NCI-H2107 (cell line): ENCODE results near the gene REC8.
"Not testable (repeated sequence)": the region's sequence is repeated elsewhere in the genome, so short reads cannot be mapped to it uniquely, and the experiment has no call there.

ENCODE experiments used
- DNase-seq: peaks from one replicate; lab custom pipeline; 2025; lab: John Stamatoyannopoulos, UW

REC8 gene

DNA sequence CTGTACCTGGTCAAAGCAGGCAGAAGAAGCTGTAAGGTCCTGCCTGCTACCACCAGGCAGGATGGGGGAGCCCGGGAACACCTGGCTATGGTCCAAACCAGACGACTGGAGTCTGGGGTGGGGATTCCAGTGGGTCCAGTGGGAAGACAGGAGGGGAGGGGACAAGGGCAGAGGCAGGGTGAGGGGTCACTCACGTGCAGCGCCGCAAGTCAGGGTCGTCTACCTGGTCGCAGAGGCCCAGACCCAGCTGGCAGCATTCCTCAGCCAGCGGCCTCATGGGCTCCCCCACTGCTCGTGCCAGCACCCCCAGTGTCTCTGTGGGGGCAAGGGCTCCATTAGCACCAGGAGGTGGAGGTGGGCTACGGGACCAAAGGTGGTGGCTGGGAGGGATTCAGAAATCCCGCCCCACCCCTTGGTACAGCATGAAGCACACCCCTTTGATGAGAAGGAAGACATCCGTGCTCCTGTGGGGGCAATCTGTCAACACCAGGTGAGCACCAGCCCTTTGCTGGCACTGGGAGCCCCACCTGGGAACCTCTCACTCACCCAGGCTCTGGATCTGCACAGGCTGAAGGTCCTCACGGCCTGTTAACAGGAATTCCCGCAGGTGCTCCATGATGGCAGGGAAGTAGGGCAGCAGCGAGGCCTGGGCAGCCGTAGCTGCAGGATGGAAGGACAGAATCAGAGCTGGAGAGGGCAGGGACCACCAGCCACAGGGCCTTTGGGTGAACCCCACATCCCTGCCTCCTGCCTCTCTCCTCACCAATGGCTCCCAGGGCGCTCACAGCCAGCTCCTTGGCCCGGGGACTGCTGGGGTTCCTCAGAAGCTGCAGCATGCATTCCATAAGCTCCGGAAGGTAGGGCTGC, 12.5 kb downstream of the REC8 start:
- no peak for DNase-seq

DNA sequence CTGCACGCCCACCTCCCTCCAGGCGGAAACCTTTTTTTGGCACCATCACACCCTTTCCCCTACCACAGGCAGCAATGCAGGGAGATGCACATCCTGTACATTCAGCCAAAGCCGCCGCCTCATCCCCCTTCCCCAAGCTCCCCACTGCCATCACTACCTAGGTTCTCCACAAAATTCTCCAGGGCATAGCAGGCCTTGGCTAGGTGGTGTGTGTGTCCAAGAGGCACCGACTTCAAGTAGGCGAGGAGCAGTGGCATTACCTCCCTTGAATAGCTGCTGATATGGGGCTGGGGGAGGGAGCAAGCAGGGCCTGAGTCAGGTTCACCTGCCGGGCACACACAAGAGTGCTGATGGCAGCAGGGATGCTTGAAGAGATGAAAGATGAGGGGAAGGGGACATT, 13.1 kb downstream of the REC8 start:
- DNase-seq: no peak

DNA sequence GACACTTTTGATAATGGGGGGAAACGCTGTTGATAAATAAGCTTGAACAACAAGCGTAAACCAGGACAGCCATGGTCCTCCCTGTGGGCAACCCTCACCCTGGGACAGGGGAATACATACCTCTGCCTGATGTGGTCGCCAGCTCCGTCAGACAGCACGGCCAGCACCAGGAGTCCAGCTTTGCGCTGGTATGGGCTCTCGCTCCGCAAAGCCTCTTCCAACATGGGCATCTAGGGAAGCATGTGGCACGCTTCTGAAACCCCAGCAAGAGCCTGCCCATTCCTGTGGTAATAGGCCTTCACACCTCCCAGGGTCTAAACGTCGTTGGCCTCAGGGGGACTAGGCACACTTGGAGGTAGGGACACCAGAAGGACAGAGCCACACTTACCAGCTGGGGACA, 13.9 kb downstream of the REC8 start:
- no peak for DNase-seq

DNA sequence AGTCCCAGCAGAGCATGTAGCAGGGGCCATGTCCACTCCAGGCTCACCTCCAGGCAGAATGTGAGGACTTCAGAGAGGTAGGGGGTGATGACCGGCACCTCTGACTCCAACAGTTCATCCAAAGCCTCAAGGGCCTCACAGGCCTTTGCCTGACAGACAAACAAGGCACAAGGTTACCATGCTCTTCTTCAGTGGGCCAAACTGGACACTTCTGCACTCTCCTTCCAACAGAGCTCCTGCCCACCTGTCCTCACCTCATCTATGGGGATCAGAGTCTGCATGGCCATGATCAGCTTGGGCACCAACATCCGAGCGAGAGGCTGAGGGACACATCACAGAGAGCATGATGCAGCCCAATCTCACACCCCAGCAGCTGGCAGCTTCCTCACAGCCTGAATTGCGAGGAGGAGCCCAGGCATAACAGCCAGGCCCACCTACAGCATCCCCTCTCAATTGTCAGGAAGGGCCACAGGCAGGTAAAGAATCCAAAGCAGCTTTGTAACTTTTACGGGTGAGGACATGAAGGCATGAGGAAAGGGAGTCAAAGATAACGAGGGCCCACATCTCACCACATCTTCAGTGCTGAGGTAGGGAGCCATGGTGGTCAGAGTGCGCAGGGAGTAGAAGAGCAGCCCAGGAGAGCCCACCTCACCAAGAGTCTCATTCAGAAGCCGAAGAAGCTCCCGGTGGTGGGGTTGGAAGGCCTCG, 15.1 kb downstream of the REC8 start:
- DNase-seq: no peak

DNA sequence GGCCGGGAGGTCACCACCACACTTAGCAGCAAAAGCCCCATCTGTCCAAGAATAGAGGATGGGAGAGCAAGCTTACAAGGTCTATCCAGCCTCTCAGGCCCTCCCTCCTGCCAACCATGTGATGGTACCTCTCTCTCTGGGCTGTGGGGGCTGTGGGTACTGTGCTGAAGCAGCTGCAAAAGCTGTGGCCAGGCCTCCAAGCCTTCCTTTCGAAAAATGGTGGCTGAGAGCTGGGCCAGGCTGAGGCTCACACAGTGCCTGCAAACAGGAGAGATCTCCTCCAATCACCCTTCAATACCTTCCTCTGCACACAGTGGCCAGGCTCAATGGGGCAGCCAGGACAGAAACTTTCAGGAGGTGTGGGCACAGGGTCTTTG, 15.6 kb downstream of the REC8 start:
- DNase-seq: no peak

DNA sequence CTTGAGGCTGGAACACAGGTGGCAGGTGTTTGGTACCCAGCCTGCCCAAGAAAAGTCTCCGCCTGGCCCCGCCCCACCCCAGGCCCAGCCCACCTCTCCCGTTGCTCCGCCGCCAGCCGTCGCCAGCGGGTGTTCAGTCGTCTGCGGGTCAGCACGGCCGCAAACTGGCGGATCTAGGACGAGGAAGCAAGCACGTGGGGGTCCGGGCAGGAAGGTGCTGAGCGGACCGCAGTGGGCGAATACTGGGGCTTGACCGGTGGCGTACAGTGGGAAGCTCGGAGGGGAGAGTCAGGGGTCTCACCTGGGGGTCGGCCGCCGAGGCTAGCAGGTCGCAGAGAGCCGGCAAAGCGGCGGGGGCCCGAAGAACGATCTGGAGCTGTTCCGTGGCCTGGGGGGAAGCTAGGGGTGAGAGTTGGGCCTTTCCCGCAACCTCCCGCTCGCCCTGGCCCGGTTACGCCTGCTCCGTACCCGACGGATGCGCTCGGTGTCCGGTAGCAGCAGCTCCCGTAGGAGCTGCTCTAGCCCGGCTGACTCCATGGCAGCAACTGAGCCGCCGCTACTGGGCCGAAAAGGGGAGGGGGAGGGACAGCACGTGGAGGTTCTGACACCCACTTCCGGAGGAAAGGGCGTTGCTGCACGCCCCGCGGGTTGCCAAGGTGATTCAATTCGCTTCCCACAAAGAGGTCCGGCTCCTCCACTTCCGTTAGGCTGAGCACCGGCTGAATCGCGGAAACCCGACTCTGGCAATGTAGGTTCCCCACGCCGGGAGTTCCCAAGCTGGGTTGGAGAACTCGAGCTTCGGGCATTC, 16.6 kb downstream of the REC8 start, which contains the start of gene IPO4:
TSS of gene IPO4 (minus strand) at position 566 of the 808 bp plus-strand sequence. CDS start at position 537, 29 bp downstream.
- DNase-seq: peak; percentile 98

DNA sequence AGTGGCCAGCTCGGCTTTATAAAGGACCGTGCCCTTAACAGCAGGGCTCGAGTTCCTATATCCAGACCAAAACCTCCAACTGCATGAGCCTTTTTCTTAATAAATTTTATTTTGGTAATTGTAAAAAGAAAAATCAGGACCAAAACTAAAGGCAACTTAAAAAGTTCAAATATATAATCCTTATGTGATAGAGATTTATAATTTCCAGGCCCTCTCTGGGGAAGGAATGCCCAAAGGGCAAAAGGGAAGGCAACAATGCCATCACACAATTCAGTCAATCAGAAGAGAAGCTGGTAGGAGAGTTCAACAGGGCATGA, 17.1 kb downstream of the REC8 start:
- DNase-seq: no peak

DNA sequence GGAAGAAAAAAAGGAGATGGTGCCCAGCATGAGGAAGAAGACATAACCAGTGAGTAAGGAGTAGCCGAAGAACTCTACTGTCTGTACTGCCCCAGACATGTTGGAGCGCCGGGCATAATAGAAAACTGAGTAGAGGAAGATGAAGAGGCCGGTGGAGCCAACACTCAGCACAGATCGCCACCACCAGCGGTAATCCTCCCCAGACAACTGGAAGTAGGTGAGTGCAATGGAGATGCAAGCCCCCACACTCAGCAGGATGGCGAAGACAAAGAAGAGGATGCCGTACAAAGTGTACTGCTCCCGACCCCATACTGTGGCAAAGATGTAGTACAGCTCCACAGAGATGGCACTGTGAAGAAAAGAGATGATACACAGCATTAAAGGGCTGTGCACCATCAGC, 17.6 kb downstream of the REC8 start:
- no peak for DNase-seq

DNA sequence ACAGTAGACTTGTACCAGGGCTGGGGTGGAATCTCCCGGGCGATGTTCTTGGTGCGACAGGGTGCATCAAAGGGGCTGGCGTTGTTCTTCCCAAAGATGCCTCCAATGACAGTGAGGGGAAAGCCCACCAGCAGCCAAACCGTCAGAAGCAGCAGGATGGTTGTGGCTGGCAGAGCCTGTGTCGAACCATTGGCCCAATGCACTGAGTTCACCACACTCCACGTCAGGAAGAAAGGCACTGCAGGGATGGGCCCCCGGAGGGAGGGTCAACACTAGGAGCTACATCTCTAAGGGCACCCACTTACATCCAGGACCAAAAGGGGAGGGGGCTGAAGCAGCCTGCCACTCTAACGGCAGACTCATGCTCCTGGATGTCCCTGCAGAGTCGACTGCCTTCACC, 18.5 kb downstream of the REC8 start:
- no peak for DNase-seq

DNA sequence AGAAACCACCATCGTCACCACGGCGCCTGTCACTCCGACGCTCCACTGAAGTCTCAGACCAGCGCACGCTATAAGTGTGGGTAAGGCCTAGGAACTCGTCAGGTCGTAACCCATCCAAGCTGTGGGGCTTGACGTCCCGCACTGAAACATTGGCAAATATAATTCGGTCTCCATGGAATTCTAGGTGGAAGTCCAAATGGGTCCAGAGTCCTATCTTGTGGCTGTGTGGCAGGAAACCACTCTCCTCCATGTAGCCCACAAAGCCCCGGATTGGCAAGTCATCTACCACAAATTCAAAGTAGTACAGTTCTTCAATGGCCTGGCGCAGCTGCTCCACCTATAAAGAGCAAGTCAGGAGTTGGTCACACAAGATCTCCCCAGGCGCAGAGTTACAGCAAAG, 21.1 kb downstream of the REC8 start:
- DNase-seq: no peak

DNA sequence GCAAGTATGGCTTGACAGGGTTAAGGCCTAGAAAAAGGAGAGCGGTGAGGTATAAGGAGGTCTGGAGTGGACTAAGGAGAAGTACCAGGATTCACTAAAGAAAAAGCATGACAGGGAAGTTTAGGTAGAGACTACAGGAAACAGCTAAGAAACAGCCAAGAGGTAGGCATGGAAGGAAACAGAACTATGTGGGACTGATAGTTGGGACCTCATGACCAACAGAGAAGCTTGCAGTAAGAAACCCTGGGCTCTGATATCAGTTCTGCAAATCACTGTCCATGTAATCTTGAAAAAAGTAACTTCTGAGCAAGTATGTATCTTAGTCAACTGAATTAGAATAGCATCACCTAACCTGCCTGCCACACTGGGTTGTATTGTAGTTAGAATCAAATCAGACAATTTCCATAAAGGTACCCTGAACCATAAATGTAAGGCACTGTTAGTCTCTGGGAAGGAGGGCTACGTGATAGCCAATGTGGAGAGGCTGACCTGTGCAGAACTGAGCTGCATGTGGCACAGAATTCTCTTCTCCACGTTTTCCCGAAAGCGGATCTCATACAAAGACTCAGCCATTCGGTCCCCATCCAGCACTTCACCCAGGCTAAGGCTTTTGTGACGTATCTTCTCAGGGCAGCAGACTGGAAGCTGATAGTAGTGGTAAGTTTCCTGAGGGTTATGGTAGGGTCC, 22.4 kb downstream of the REC8 start:
- no peak for DNase-seq

DNA sequence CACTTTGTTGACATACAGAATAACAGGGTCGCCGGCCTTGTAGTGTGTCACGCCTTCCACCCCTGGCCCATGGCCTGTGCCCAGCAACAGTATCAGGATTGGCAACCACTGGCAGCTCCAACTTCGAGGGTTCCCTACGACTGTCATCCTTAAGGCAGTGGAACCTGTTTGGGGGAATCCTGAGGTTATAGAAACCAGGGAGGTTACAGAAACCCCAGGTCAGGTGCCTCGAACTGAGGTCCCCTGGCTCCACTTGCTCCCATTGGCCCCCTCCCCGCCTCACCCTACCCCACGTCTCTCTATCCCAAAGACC, 22.9 kb downstream of the REC8 start:
- no peak for DNase-seq

DNA sequence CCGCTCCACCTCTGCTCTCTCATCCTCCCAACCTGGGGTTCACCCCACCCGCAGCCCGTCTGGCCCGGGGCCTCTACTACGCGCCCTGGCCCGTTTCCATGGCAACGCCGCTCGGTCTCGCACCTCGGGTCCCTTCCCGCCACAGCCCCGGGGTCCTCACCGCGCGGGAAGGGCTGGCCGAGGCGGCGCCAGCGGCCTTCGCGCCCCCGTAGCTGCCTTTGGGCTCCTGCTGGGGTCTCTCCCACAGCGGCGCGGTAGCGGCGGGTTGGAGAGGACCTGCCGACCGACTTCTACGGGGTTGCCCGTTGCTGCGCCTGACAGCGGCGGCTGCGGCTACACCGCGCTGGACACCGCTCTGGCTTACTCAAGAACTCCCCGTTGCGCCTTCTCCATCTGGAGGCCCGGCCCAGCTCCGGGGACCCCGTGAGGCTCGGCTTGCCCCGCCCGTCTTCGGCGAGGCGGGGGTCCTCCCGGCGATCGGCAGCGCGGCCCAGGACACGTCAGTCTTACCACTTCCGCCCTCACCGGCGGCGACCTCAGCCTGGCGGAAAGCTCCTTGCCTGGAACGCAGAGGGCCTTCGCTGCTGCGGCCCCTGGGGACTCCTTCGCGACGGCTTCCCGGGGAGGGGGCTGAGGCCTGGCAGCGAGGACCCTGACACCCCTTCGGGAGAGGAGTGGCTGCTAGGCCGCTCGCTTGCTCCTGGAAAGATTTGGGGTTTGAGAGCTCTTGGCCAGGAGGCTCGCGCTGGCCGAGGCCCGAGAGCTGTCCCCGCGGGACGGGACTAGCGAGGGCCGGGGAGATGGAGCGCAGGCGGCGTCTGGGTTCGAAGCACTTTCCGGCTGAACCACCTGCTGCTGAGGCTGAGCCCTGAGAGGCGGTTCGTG, 23.5 kb downstream of the REC8 start, which contains the start of gene TM9SF1:
TSS of gene TM9SF1 (minus strand) at position 256 of the 885 bp plus-strand sequence. CDS start 422 bp downstream, outside the sequence.
- DNase-seq: peak; percentile 88

DNA sequence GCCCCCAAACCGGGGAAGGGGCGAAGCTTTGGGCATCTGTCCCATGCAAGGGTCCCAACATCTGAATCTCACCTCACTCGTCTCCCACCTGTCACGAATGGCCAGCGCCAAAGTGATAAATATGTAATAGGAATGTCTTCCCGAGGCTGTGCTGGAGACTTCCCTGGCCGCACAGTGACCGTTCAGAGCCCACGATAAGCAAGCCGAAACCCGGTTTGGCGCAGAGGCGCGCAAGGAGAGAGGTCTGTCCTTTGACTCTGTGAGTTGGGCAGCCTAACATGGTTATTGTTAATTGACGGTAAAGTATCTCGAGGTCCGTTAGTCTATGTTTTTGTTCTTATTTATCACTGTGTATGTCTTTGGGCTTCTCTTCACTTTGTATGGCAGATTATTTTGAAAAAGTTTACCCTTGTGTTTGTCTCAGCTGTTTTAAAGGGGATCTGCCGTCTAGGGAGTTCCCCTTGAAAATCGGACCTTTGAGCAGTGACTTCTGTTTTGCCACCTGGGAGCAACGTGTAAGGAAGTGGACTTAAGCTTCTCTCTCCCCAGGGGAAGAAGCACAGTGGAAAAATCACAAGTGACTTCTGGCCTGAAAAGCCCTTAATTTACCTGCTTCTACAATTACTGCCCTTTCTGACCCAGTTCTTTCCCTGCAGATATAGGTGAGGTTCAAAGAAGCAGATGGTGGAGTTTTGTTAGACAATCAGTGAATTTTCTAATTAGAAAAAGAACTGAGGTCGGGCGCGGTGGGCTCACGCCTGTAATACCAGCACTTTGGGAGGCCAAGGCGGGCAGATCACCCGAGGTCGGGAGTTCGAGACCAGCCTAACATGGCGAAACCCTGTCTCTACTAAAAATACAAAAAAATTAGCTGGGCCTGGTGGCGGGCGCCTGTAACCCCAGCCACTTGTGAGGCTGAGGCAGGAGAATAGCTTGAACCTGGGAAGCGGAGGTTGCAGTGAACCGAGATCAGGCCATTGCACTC, 24.5 kb downstream of the REC8 start:
- no peak for DNase-seq

DNA sequence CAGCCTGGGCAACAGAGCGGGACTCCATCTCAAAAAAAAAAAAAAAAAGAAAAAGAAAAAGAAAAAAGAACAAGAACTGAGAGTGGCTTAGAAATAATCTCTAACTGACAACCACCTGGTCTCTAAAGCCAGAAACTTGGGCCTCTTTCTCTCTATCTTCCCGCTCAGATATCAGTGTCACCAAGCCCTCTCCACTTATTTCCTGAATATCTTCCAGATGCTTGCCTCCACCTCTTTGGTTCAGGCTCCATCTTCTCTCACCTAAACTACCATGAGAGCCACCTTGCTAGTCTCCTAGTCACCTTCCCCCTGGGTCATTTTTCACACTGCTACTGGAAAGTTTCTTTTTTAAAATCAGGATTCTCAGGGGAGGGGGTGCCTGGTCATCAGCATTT, 25.2 kb downstream of the REC8 start:
- DNase-seq: no peak

DNA sequence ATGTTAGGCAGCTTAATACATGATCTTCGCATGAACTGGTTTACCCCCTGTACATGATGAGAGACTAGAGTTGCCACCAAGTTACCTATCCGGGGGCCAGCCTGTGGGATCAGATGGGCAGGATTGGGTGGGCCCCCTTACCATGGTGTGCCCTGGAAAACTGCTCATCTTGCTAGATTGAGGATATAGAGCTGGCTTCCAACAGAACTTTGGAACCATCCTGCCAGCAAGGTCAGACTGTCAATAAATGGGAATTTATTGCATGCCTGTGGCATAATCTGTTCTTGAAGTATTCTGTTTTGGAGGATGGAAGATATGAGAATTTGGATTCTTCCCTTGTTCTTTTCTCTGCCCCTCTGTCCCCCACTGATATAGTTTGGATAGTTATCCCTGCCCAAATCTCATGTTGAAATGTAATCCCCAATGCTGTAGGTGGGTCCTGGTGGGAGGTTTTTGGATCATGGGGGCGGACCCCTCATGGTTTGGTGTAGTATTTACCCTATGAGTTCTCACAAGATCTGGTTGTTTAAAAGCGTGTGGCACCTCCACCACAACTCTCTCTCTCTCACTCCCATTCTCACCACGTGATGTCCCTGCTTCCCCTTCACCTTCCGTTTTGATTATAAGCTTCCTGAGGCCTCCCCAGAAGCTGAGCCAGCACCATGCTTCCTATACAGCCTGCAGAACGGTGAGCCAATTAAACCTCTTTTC, 27.1 kb downstream of the REC8 start:
- no peak for DNase-seq

DNA sequence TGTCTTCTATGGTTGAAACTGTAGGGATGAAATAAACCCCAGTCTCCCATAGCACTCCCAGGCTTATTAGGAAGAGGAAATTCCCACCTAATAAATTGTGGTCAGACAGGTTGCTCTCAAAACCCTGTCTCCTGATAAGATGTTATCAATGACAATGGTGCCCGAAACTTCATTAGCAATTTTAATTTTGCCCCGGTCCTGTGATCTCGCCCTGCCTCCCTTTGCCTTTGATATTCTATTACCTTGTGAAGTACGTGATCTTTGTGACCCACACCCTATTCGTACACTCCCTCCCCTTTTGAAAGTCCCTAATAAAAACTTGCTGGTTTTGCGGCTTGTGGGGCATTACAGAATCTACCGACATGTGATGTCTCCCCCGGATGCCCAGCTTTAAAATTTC, 30.7 kb downstream of the REC8 start:
- not testable (repeated sequence) for DNase-seq

DNA sequence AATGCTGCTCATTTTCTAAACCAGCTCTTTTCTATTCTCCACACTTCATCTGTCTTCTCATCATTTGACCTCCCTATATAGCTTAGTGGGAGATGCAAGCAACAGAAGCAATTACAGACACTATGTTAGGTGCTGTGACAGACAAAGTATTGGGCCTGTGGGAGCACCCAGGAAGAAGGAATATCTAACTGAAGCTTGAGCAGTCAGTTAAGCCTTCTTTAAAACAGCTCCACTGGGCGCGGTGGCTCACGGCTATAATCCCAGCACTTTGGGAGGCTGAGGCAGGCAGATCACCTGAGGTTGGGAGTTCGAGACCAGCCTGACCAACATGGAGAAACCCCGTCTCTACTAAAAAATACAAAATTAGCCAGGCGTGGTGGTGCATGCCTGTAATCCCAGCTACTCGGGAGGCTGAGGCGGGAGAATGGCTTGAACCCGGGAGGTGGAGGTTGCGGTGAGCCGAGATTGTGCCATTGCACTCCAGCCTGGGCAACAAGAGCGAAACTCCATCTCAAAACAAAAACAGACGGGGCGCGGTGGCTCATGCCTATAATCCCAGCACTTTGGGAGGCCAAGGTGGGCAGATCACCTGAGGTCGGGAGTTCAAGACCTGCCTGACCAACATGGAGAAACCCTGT, 31.5 kb downstream of the REC8 start:
- DNase-seq: not testable (repeated sequence)
